Measurements from ENCODE around the gene PYDC1.
"Not testable (repeated sequence)": the region's sequence is repeated elsewhere in the genome, so short reads cannot be mapped to it uniquely, and the experiment has no call there.

The PYDC1 gene

DNA sequence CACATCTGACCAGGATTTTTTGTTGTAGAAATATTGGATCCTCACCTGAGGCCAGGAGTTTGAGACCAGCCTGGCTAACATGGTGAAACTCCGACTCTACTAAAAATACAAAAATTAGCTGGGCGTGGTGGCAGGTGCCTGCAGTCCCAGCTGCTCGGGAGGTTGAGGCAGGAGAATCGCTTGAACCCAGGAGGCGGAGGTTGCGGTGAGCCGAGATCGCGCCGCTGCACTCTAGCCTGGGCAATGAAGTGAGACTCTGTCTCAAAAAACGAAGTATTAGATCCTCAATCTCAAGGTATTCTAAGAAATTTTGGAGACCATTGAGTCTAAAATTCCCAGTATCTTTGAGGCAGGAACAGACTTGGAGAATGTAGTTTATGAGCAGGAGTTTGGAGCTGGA, 21.1 kb downstream of the PYDC1 start:
- WGBS (ENCODE audit: insufficient coverage, insufficient read length), result no CpG with 5 or more reads among the region's 11 CpGs
- not testable (repeated sequence) for H3K4me3 ChIP-seq (ENCODE audit: low read length); H3K27ac ChIP-seq (ENCODE audit: low read length); H3K4me1 ChIP-seq (ENCODE audit: control insufficient read depth, insufficient read depth, low read length); H3K9me3 ChIP-seq (ENCODE audit: control insufficient read depth, insufficient read depth, low read length); DNase-seq (ENCODE audit: low read depth, low spot score); H3K27me3 ChIP-seq (ENCODE audit: control insufficient read depth, insufficient read depth, low read length)
- H3K36me3 ChIP-seq (ENCODE audit: control insufficient read depth, insufficient read depth, low read length), result peaks cover 35% of the 10 kb centered on the region

DNA sequence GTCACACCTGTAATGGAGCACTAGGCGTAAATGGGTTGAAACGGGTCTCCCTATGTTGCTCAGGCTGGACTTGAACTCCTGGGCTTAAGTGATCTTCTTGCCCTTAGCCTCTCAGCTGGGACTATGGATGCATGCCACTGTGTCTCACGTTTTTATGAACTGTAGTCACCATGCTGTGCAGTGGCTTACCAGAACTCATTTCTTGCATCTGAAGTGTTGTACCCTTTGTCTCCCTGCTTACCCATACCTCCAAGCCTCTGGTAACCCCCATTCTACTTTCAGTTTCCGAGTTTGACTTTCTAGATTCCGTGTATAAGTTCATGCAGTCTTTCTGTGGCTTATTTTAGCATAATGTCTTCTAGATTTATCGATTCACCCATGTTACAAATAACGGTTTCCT, 22.0 kb downstream of the PYDC1 start:
- WGBS (ENCODE audit: insufficient coverage, insufficient read length), result no CpG with 5 or more reads among the region's 7 CpGs
- peaks cover 45% of the 10 kb centered on the region for H3K36me3 ChIP-seq (ENCODE audit: control insufficient read depth, insufficient read depth, low read length)
- H3K27me3 ChIP-seq (ENCODE audit: control insufficient read depth, insufficient read depth, low read length), result no peaks in the 10 kb centered on the region
- no peak overlapping the region for H3K4me3 ChIP-seq (ENCODE audit: low read length)
- H3K27ac ChIP-seq (ENCODE audit: low read length), result no peak overlapping the region
- no peaks in the 10 kb centered on the region for H3K9me3 ChIP-seq (ENCODE audit: control insufficient read depth, insufficient read depth, low read length)
- no peak for DNase-seq (ENCODE audit: low read depth, low spot score)
- no peaks in the 10 kb centered on the region for H3K4me1 ChIP-seq (ENCODE audit: control insufficient read depth, insufficient read depth, low read length)

DNA sequence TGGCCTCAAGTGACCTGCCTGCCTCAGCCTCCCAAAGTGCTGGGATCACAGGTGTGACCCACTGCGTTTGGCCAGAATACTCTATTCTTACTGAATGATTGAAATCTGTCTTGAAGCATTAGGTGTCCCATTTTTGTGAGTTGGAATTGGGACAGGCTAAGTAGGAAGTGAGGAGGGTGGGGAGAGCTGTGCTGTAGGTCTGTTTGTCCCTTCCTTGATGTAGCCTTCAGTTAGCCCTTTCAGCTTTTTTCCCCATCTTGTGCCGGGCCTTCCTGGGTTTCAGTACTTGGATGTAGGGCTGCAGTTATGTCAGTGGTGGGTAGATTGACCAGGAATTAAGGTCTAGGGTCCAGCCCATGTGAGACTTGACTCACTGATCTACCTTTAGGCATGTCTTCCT, 23.1 kb downstream of the PYDC1 start:
- Histone ChIP-seq H3K27ac (ENCODE audit: low read length) (no peak overlapping the region), H3K4me3 (ENCODE audit: low read length) (no peak overlapping the region), H3K9me3 (ENCODE audit: control insufficient read depth, insufficient read depth, low read length) (no peaks in the 10 kb centered on the region), H3K27me3 (ENCODE audit: control insufficient read depth, insufficient read depth, low read length) (no peaks in the 10 kb centered on the region), H3K36me3 (ENCODE audit: control insufficient read depth, insufficient read depth, low read length) (peaks cover 53% of the 10 kb centered on the region), H3K4me1 (ENCODE audit: control insufficient read depth, insufficient read depth, low read length) (no peaks in the 10 kb centered on the region)
- DNase-seq (ENCODE audit: low read depth, low spot score), result no peak
- WGBS (ENCODE audit: insufficient coverage, insufficient read length), result no CpG with 5 or more reads among the region's 2 CpGs

DNA sequence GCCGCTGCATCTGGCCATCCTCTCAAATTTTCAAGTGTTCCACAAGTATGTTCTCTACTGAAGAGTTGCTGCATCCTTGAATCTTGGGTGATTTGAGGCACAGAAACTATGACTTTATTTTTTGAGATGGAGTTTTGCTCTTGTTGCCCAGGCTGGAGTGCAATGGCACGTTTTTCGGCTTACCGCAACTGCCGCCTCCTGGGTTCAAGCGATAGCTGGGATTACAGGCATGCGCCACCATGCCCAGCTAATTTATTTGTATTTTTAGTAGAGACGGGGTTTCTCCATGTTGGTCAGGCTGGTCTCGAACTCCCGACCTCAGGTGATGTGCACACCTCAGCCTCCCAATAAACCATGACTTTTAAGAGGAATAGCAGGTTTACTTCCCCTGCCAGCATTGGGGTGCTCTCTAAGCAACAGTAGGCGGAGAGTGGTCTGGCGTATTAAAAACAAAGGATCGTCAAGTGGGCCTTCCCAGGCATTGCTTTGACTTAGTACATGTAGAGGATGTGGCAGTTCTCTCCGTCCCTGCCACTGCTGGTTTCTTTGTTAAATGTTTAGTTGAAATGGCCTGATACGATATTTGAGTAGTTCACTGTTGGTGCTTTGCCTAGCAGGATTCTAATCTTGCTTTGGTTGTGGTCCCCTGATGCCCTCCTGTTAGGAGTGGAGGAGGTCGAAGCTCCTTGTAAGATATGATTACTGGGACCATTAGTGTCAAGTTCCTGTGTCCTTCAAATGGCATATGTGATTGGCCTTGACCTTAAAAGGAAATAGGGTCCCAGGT, 23.9 kb downstream of the PYDC1 start:
- Histone ChIP-seq H3K27ac (ENCODE audit: low read length) (no peak overlapping the region), H3K9me3 (ENCODE audit: control insufficient read depth, insufficient read depth, low read length) (no peaks in the 10 kb centered on the region), H3K27me3 (ENCODE audit: control insufficient read depth, insufficient read depth, low read length) (no peaks in the 10 kb centered on the region), H3K36me3 (ENCODE audit: control insufficient read depth, insufficient read depth, low read length) (peaks cover 61% of the 10 kb centered on the region), H3K4me3 (ENCODE audit: low read length) (no peak overlapping the region), H3K4me1 (ENCODE audit: control insufficient read depth, insufficient read depth, low read length) (no peaks in the 10 kb centered on the region)
- WGBS (ENCODE audit: insufficient coverage, insufficient read length), result no CpG with 5 or more reads among the region's 16 CpGs
- no peak for DNase-seq (ENCODE audit: low read depth, low spot score)

DNA sequence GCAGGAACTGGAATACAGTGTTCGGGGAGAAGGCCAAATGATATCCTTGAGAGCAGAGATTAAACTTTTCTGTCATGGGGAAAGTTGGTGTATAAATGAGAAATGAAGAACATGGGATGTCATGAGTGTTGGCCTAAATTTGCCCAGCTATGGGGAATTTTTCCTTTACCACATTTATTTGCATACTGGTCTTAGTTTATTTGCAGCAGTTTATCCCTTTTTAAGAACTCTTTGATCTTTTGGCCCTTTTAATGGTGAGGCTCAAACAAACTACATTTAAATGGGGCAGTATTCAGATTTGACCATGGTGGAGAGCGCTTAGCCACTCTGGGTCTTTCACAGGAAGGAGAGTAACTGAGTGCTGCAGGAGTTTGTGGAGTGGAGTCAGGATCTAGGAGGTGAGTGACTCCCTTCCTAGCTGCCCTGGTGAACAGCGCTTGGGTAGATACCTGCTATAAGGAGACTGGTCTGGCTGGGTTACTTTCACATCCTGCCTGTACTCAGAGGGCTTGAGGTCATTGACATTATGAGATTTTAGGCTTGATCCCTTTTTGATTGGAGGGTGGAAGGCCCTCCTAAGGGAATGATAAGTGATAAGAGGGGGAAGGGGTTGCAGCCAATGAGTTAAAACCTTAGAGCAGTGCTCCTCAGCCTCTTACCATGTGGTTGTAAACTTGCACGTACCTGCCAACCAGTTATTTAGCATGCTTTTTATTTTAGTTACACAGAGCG, 25.1 kb downstream of the PYDC1 start:
- H3K27ac ChIP-seq (ENCODE audit: low read length), result no peak overlapping the region
- no CpG with 5 or more reads among the region's 5 CpGs for WGBS (ENCODE audit: insufficient coverage, insufficient read length)
- H3K36me3 ChIP-seq (ENCODE audit: control insufficient read depth, insufficient read depth, low read length), result peaks cover 68% of the 10 kb centered on the region
- no peak for DNase-seq (ENCODE audit: low read depth, low spot score)
- H3K27me3 ChIP-seq (ENCODE audit: control insufficient read depth, insufficient read depth, low read length), result no peaks in the 10 kb centered on the region
- H3K9me3 ChIP-seq (ENCODE audit: control insufficient read depth, insufficient read depth, low read length), result no peaks in the 10 kb centered on the region
- H3K4me1 ChIP-seq (ENCODE audit: control insufficient read depth, insufficient read depth, low read length), result no peaks in the 10 kb centered on the region
- no peak overlapping the region for H3K4me3 ChIP-seq (ENCODE audit: low read length)

DNA sequence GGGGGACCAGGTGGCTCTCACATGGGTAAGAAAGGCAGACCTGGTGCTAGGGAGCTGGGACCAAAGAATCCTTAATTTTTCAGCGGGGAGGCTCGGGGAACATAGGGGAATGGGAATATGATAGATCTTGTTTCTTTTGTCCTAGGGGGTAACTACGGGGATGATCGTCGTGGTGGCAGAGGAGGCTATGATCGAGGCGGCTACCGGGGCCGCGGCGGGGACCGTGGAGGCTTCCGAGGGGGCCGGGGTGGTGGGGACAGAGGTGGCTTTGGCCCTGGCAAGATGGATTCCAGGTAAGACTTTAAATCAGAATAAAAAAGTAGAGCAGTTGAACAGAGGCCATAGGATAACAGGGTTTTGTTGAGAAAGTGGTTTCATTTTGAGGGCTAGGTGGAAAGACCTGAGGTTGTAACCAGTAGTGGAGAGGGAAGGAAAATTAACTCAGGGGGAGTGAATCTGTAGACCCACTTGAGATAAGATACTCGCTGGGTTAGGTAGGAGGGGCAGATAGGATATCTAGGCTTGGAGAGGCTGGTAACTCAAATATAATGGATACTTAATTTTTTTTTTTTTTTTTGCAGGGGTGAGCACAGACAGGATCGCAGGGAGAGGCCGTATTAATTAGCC, 26.0 kb downstream of the PYDC1 start:
- peaks cover 73% of the 10 kb centered on the region for H3K36me3 ChIP-seq (ENCODE audit: control insufficient read depth, insufficient read depth, low read length)
- no peak overlapping the region for H3K4me3 ChIP-seq (ENCODE audit: low read length)
- H3K4me1 ChIP-seq (ENCODE audit: control insufficient read depth, insufficient read depth, low read length), result no peaks in the 10 kb centered on the region
- WGBS (ENCODE audit: insufficient coverage, insufficient read length), result no CpG with 5 or more reads among the region's 17 CpGs
- DNase-seq (ENCODE audit: low read depth, low spot score), result no peak
- no peaks in the 10 kb centered on the region for H3K27me3 ChIP-seq (ENCODE audit: control insufficient read depth, insufficient read depth, low read length)
- no peaks in the 10 kb centered on the region for H3K9me3 ChIP-seq (ENCODE audit: control insufficient read depth, insufficient read depth, low read length)
- H3K27ac ChIP-seq (ENCODE audit: low read length), result no peak overlapping the region

DNA sequence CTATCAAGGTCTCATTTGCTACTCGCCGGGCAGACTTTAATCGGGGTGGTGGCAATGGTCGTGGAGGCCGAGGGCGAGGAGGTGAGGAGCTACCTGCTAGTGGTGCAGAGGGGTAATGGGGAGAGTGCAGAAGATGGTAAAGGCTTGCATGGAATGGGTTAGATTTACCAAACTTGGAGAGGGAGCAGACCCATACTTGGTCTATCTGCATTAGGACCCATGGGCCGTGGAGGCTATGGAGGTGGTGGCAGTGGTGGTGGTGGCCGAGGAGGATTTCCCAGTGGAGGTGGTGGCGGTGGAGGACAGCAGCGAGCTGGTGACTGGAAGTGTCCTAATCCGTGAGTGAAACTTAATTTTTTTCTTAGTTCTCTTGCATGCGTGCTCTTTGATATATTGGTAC, 26.9 kb downstream of the PYDC1 start:
- Histone ChIP-seq H3K9me3 (ENCODE audit: control insufficient read depth, insufficient read depth, low read length) (no peaks in the 10 kb centered on the region), H3K27me3 (ENCODE audit: control insufficient read depth, insufficient read depth, low read length) (no peaks in the 10 kb centered on the region), H3K4me1 (ENCODE audit: control insufficient read depth, insufficient read depth, low read length) (no peaks in the 10 kb centered on the region), H3K27ac (ENCODE audit: low read length) (no peak overlapping the region), H3K4me3 (ENCODE audit: low read length) (no peak overlapping the region), H3K36me3 (ENCODE audit: control insufficient read depth, insufficient read depth, low read length) (peaks cover 81% of the 10 kb centered on the region)
- no peak for DNase-seq (ENCODE audit: low read depth, low spot score)
- no CpG with 5 or more reads among the region's 12 CpGs for WGBS (ENCODE audit: insufficient coverage, insufficient read length)

DNA sequence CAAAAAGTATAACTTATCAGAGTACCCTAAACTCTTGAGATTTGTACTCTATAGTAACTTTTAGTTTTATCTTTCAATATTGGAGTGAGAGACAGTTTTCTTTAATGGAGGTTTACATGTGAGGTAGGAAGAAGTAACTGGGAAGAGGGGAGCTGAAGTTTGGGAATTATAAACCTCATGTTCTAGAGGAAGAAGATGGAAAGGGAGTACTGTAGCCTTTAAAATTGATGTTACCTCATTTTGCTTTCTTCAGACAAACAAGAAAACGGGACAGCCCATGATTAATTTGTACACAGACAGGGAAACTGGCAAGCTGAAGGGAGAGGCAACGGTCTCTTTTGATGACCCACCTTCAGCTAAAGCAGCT, 27.5 kb downstream of the PYDC1 start:
- H3K27ac ChIP-seq (ENCODE audit: low read length), result no peak overlapping the region
- H3K4me3 ChIP-seq (ENCODE audit: low read length), result no peak overlapping the region
- peaks cover 82% of the 10 kb centered on the region for H3K36me3 ChIP-seq (ENCODE audit: control insufficient read depth, insufficient read depth, low read length)
- H3K9me3 ChIP-seq (ENCODE audit: control insufficient read depth, insufficient read depth, low read length), result no peaks in the 10 kb centered on the region
- no CpG with 5 or more reads among the region's 2 CpGs for WGBS (ENCODE audit: insufficient coverage, insufficient read length)
- H3K4me1 ChIP-seq (ENCODE audit: control insufficient read depth, insufficient read depth, low read length), result no peaks in the 10 kb centered on the region
- H3K27me3 ChIP-seq (ENCODE audit: control insufficient read depth, insufficient read depth, low read length), result no peaks in the 10 kb centered on the region
- DNase-seq (ENCODE audit: low read depth, low spot score), result no peak

DNA sequence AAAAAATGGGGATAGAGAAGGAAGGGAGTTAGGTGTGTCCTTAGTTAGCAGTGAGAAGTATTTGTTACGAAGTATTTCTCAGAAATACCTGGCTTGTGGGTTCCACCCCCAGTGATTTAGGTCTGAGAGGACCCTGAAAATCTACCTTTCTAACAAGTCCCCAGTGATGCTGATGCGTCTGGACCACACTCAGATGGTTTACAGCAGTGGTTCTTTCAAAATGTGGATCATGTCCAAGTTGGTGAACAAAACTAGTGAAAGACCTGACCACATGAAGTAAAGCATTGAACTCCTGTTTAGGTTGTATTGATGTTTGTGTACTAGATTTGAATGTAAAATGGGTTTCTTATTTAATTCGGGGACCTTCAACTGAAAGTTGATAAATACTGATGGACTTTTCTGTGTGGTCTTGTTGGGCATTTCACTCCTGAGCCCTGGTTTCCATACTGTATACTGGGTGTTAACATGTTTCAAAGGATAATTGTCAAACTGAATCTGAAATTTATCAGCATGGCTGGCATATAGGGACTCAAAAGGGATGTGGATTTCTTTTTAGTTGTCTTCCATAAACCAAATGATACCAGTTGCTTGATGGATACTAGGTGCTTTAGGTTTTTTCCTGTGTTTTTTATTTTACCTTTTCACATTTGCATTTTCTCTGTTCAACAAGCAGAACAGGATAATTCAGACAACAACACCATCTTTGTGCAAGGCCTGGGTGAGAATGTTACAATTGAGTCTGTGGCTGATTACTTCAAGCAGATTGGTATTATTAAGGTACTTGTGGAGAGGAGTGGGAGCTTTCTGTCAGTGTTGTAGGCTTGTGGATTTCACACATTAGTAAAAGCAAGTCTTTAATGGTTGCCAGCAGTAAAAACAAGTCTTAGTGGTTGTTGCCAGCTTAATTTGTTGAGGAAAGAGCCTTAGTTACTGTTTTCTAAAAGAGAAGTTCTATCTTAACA, 28.2 kb downstream of the PYDC1 start:
- WGBS (ENCODE audit: insufficient coverage, insufficient read length), result 100% methylated on average over 1 of the region's 3 CpGs
- Histone ChIP-seq H3K27me3 (ENCODE audit: control insufficient read depth, insufficient read depth, low read length) (no peaks in the 10 kb centered on the region), H3K4me3 (ENCODE audit: low read length) (no peak overlapping the region), H3K27ac (ENCODE audit: low read length) (no peak overlapping the region), H3K9me3 (ENCODE audit: control insufficient read depth, insufficient read depth, low read length) (no peaks in the 10 kb centered on the region), H3K36me3 (ENCODE audit: control insufficient read depth, insufficient read depth, low read length) (peaks cover 84% of the 10 kb centered on the region), H3K4me1 (ENCODE audit: control insufficient read depth, insufficient read depth, low read length) (no peaks in the 10 kb centered on the region)
- DNase-seq (ENCODE audit: low read depth, low spot score), result no peak

DNA sequence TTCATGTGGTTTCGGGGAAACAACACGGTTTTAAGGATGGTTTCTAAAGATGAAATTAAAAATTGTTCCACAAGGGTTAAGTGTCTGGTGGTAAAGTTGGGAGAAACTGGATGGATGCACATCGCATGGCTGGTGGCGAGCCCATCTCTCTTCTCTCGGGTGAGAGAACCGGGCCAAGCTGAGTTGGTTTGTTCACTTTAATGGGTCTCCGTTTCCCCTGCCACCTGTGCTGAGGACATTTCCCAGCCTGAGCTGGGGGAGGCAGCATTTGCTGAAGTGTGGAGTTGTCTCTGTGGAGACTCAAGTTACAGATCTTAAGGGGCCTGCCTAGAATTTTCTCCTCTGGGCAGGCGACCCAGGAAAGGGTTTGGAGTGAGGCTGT, 29.1 kb downstream of the PYDC1 start:
- WGBS (ENCODE audit: insufficient coverage, insufficient read length), result no CpG with 5 or more reads among the region's 8 CpGs
- Histone ChIP-seq H3K4me1 (ENCODE audit: control insufficient read depth, insufficient read depth, low read length) (no peaks in the 10 kb centered on the region), H3K4me3 (ENCODE audit: low read length) (no peak overlapping the region), H3K27me3 (ENCODE audit: control insufficient read depth, insufficient read depth, low read length) (no peaks in the 10 kb centered on the region), H3K36me3 (ENCODE audit: control insufficient read depth, insufficient read depth, low read length) (peaks cover 84% of the 10 kb centered on the region), H3K9me3 (ENCODE audit: control insufficient read depth, insufficient read depth, low read length) (no peaks in the 10 kb centered on the region), H3K27ac (ENCODE audit: low read length) (no peak overlapping the region)
- no peak for DNase-seq (ENCODE audit: low read depth, low spot score)
